HG02973 (cell line): ENCODE data around the gene PIGA.
A peak's percentile ranks its signal among the peaks of the same experiment; 100 is the strongest.

Source experiments
- ATAC-seq: cut with Tn5 transposase; IDR thresholded peaks from one replicate; pipeline ENCODE4 v1.9.1; 2021; ENCODE audit warnings: moderate library complexity; ENCODE audit not compliant: unreplicated experiment

The PIGA gene, protein sequence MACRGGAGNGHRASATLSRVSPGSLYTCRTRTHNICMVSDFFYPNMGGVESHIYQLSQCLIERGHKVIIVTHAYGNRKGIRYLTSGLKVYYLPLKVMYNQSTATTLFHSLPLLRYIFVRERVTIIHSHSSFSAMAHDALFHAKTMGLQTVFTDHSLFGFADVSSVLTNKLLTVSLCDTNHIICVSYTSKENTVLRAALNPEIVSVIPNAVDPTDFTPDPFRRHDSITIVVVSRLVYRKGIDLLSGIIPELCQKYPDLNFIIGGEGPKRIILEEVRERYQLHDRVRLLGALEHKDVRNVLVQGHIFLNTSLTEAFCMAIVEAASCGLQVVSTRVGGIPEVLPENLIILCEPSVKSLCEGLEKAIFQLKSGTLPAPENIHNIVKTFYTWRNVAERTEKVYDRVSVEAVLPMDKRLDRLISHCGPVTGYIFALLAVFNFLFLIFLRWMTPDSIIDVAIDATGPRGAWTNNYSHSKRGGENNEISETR

DNA sequence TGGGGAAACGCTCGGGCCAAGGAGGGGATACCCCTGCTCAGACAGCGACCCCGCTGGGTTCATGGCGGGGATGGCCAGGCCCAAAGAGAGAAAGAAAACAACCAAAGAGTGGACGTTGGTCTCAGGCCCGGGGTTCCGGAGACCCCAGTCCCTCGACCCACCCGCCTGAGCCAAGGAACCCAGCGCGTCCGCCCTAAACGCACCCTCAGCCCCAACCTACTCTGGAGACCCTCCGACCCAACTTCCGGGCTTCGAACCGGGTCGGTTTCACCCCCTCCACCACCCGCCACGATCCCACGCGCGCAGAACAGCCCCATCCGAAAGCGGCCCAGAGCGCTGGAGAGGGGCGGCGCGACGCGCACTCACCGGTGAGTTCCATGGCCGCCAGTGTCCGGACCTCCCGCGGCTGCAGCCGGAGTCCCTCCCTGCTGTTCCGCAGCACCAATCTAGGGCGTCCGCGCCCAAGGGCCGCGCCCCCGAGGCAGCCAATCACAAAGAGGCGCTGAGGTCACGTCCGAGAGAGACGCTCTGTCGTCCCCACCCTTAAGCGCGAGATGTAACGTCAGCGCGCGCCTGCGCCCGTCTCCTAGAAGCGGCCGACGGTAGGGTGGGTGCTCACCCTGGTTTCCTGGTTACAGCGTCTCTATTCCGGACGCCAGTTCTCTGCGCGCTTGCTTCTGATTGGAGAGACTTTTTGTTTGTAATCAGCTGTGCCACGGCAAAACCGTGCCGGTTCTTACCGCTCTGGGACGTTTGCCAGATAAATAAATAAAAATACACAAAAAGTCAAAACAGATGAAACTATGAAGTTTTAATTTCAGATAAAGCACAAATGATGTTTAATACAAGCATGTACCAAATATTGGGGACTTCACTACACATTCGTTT, at the start of gene PIGA:
Gene PIGA (minus strand): TSS at position 389 of the 888 bp plus-strand sequence. CDS start 3,593 bp downstream, outside the sequence.
- ATAC-seq: peak; percentile 99

DNA sequence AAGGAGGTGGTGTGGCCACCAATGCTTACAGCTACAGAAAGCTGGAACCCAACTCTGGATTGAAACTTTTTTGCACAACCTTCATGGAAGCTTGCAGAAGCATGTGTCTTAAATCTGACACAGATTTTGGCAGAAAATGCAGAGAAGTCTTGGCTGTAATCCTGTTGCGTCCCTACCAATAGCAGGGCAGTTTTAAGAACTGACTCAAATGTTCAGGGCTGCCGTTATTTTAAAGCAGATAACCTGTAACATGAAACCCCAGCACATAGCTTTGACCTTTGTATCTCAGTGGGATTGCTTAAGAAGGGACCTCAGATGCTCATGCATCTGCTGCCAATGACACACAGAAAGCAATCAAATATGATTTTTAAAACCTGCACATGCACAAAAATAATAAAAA, 49.0 kb upstream of the PIGA start, which contains the start of gene VEGFD:
Gene VEGFD (minus strand): TSS at position 110 of the 400 bp plus-strand sequence. CDS start 467 bp downstream, outside the sequence.
- no peak for ATAC-seq

DNA sequence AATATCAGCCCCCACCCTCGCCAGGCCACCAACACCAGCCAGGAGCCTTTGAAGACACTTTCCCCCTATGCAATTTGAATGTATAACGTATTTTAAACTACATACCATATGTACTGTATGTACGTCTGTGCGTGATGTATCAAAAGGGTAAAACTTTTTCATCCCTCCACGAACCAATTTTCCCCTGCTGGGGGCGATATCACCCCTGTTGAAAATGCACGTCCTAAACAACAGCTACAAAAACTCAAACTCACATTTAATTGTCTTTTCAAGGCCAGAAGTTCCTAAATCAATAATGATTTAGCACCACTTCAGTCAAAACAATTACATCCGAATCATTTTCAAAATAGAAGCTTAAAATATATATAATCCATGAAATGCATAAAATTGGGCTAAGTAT, 47.5 kb upstream of the PIGA start:
- ATAC-seq: no peak

DNA sequence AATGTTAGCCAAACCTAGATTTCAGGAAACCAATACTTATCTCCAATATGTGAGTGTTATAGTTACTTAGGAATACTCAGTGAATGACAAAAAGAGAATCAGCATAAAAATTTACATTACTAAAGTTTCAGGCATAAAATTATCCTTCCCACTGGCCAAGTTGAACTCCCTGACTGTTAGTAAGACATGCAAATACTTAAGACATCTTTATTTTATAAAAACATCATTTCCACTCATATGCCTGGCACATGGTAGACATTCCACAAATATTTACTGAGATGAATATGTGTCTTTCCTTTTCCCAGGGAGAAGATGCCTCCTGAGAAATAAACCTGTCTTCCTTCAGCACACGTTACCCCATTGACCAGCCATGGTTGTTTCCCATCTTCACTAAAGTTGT, 41.6 kb upstream of the PIGA start:
- ATAC-seq: no peak

DNA sequence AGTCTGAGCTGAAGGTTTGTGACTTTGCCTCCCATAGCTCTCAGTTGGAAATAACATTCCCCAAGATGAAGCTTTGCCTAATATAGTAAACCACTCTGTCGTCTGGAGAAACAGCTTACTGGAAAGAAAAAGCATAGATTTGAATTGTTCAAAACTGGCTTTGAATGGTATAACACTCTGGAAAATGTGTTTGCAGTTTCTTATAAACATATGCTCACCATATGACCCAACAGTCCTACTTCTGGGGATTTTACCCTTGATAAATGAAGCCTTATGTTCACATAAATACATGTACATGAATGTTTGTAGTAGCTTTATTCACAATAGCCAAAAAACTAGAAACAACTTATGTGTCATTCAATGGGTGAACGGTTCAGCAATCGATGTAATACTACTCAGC, 38.7 kb upstream of the PIGA start:
- no peak for ATAC-seq

DNA sequence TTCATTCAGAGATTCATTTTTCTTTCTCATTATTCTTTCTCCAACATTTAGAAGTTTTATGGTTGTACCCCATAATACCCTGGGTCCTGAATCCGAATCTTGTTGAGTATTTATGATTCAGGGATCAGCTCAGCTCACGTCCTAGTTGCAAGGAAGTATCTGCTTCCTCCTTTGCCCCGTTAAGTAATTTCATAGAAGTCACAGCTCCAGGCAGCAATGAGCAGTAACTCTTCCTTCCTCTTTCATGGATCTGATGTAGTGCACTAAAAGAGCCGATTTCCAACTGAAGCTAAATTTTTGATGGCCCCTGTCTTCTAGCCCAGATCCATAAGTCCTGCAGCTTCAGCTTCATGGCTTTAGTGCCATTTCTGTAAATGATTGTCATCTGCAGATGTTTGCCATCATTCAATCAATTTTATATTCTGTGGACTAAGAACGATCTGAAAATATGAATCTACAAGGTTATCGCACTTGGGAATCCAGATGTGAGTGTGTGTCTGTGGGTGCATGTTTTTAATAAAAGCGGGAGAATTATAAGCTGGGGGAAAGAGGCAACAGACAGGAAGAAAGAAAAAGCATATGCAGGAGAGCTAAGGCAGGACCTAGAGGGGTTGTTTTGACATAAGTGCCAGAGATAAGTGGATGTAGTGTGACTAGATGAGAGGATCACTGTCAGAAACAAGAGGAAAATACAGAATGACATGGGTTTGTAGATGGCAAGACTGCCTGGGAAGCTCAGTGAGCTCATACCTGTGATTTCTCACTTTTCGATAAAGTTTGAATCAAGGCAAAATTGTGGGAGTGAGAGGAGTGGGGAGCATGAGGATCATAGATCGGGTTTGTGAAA, 31.4 kb upstream of the PIGA start:
- ATAC-seq: no peak

DNA sequence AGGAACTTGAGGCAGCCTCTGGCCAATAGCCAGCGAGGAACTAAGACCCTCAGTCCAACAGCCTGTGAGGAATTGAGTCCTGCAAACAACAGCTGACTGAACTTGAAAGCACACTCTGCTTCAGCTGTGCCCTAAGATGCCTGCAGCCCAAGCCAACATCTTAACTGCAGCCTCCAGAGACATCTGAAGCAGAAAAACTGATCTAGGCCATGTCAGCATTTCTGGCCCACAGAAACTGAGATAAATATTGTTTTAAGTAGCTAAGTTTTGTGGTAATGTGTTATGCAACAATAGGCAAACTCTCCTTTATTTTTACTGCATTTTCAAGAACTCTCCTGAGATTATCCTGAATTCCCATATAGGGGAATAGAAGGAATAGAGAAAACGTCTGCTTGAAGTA, 24.4 kb upstream of the PIGA start:
- ATAC-seq: no peak

DNA sequence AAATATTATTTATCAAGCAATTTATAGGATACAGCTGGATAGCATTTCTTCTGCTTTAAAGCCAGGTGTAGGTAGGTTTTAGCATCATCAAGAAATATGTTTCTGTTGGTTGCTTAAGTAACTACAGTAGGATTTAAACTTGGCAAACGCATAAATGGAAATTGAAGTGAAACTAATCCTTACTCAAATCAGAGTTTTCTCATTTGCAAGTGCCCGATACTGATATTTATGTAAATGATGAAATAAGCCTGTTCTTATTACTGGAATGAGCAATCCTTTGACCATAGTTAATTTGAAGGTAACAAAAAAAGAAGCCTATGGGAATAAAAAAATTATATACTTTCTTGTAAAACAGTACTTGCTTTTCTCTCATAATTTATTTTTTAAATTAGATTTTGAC, 23.2 kb upstream of the PIGA start:
- ATAC-seq: no peak

DNA sequence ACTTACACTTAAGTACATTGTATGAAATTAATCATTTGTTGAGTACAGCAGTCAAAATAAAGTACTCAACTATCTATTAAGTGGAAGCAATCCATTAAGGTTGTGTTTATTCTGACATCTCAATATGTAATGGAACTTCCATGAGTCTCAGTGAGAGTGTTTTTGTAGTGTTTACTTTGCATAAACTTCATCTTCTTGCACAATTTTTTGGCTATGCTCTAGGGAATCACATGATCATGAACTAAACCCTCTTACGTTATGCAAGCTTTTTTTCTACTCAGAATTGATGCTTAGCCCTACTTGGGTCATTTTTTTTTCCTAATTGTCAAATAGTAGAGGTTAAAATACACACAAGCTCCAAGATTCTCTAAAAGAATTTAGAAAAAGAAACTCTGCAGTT, 21.1 kb upstream of the PIGA start:
- ATAC-seq: no peak

DNA sequence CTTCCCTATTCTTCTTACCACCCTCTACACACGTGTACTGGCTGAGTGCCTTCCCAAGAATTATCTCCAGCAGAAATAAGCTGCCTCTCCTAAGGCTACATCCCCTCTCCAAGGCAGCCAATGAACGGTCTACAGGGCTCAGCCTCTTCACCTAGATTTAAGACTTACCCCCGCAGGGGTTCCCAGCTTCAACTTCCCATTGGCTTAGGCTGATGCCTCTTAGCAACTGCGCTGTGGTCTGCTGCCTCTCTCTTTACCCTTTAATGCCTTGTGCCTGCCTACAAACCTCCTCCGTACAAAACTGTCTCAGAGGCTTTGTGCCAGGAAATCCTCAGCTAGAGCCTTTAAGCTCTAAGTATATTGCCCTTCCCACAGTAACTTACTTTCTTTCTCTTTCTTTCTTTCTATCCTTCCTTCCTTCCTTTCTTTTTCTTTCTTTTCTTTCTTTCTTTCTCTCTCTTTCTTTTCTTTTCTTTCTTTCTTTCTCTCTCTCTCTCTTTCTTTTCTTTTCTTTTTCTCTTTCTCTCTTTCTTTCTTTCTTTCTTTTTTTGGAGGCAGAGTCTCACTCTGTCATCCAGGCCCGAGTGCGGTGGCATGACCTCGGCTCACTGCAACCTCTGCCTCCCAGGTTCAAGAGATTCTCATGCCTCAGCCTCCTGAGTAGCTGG, 15.1 kb upstream of the PIGA start:
- ATAC-seq: no peak

DNA sequence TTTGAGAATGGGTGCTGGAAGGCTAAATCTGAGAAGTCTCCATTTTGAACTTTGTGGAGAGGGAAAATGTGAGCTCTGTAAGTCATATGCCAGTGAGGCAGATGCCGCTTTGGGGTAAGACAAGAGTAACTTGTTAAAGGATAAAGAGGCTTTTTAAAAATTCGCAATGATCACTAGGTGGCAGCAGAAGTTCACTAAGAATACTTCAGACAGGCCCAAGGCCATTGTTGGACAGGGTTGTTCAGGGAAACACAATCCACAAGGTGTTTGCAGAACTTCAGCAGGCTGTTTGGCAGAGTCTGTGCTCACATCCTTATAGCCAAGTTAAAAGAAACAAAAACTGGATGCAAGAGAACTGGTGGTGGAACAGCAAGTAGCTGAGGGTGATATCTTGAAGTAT, 13.7 kb upstream of the PIGA start:
- no peak for ATAC-seq

DNA sequence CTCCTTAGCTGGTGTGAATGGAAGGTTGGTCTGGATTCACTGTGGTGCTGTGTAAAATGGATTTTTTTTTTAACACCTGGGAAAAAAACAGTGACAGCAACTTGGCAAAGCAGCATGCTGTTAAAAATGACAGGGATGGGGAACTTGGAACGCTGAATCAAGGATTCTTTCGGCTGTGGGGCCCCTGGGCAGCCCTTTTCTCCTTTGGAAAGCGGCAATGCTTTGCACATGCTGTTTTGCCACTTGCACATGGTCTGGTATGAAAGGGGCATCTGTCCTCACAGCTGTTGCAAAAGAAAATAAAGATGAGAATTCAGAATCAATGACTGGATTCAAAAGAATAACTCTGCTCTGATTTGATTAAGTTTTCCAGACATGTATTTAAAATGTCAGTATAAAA, 10.7 kb upstream of the PIGA start:
- no peak for ATAC-seq

DNA sequence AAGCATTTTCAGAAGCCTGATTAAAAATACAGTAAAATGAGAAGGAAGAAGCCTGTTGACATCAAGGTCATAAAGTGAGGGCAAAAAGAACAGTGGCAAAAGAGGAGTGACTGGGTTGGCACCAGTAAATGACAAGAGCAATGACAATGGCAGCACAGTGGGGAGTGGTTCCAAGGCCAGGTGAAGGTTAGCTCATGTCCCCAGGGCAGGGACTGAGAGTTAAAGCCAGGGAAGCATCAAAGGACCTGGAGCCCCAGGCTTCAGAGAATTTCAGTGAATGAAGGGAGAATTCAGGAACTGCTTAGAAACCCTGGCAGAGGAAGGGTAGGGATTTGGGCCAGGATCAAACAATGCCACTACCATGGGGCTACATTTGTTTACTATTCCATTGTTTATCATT, 8.8 kb upstream of the PIGA start:
- no peak for ATAC-seq

DNA sequence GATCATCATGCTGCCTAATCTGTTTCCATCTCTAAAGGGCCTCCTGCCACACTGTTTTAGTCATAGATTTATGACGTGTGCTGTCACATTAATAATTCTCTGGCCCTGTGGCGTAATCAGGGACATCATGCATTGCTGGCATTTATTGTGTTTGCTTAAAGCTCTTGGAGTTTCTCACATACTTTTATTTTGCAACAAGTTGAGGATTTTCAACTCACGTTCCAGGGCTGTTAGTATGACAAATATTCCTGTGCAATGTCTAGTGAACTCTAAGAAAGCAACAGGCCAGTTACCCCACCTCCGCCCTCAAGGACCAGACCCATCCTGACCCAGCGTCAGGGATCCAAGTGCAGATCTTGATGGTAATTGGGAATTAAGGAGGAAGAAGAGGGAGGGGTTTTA, 7.8 kb upstream of the PIGA start:
- ATAC-seq: no peak

DNA sequence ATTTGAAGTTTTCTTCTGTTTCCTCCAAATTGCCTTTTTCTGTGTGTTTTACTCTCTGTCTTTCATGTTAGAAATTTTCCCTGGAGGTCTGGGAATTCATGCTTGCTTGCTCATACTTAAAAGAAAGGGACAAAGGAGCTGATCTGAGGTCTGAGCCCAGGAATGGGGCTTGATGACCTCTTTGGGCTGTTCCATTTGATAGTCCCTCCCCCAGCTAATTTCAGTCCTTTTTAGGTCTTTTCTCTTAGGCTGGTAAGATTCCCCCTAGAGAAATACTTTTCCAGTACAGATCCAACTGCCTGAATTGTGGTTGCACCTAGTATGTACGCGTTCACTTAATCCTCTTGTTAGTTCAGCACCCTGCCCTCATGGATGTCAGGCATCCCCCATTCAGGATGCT, 5.5 kb upstream of the PIGA start:
- ATAC-seq: no peak

DNA sequence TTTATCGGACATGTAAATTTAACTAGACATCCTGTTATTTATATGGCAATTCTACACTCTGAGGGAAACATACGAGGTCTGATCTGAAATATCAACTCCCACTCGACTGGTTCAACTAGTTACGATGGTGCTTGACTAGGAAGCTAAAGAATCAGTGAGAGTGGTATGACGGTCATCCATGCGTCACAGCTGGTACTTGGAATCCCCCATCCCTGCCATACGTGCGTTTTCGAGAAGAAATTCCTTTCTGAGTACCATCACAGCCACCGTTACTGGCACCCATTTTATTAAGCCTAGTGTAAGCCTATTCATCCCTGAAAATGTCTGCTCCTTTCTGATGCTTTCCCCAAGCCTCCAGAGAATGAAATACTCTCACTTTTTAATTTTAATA, 695 bp upstream of the PIGA start:
- ATAC-seq: no peak

DNA sequence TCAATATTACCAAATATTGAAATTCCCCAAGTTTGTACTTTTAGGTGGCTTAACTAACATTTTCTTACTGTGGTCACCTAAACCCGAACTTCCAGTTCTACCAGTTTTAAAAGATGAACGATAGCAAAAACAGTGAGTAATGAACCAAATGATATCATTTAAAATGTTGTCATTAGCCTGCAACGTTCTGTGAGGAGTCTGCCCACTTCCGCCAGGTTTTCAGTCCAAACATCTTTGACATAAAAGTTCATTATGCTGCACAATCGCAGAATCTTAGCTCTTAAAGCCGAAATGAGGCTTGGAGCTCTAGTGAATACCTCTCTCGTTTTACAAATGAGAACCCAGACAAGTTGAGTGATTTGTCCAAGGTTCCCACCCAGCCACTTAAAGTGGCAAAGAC, 762 bp downstream of the PIGA start:
- ATAC-seq: no peak

DNA sequence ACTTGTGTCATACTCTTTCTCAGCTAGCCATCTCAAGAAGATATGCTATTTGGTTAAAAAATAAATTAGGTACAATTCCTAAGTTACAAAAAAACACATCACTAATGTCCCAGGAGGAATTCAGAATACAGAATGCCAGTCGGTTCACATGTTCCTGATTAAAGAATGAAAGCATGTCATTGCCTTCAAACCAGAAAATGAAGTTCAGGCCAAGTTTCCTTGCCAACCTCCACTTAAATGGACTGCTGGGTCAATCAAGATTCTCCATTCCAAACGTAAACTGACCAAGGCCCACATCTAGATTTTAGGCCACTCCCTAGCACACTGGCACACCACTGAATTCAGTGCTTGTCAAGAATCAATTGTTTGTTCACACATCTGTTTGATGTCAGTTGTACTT, 6.5 kb downstream of the PIGA start:
- no peak for ATAC-seq

DNA sequence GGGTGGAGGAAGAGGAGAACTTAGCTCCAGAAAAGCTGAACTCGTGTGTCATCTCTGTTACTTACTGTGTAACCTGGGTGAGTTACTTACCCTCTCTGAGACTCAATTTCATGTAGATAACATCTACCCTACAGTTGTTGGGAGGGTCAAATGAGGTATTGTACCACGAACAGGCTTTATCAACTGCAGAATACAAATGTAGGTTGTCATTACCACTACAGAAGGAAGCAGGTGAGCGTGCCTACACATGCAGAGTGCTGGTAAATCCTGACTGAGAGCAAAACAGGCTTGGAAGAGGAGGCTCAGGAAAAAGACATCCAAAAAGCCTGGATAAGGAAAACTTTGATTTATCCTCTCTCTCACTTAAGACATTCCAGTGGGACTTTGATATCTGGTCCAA, 7.2 kb downstream of the PIGA start:
- ATAC-seq: no peak

DNA sequence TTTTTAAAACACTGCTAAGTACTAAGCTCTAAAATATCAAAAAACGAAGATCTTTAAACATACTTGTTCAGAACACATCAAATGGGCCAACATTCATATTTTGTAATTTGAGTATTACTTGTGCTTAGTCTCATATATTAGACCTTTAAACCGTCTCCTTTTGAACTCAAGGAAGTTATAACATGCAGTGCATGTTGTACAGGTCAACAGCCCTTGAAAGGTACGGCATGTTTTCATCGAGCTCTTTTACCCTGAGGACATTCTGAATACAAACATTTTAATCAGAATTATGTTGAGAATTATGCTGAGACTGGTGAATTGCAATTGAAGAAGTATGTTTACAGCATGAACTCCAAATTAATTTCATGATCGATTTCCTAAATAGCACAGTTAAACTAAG, 12.9 kb downstream of the PIGA start:
- ATAC-seq: no peak
